DMS114 treated with DMSO at 0.1 percent for 48 hours (cell line): ENCODE measurements around the gene P2RX7.
"Not testable (repeated sequence)": the region's sequence is repeated elsewhere in the genome, so short reads cannot be mapped to it uniquely, and the experiment has no call there.

Experiments used
- DNase-seq: peaks from one replicate; lab custom pipeline; 2025; ENCODE audit not compliant: unreplicated experiment; lab: John Stamatoyannopoulos, UW

P2RX7 gene

DNA sequence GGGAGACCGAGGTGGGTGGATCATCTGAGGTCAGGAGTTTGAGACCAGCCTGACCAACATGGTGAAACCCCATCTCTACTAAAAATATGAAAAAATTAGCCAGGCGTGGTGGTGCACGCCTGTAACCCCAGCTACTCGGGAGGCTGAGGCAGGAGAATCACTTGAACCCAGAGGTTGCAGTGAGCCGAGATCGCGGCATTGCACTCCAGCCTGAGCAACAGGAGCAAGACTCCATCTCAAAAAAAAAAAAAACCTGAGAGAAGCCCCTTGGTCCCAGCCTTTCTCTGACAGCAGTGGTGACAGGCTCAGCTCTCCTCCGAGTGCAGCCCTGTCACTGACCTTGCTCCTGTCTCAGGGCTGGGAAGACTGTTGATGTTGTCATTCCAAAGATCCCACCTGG, 94.2 kb downstream of the P2RX7 start:
- DNase-seq: not testable (repeated sequence)

DNA sequence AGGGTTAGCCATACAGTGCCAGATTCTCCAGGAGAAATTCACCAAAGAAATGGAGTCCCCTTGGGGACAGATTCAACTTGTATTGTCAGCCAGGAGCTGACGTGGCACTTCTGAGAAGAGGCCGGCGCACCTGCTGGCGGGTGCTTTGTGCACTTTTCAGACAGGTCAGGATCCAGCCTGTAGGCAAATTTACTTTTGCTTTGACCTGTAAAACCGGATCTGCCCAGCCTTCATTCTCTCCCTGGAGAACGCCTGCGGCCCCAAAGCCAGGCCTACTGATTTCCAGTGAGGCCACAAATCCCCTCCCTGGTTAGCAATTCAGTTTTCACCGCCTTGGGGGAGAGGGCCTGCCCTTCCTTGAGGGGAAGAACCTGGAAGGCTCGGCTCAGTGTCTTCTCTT, 94.6 kb downstream of the P2RX7 start:
- no peak for DNase-seq

GRCh38 chr12:121228919-121229665, 96.4 kb downstream of the P2RX7 start:
- DNase-seq: no peak

DNA sequence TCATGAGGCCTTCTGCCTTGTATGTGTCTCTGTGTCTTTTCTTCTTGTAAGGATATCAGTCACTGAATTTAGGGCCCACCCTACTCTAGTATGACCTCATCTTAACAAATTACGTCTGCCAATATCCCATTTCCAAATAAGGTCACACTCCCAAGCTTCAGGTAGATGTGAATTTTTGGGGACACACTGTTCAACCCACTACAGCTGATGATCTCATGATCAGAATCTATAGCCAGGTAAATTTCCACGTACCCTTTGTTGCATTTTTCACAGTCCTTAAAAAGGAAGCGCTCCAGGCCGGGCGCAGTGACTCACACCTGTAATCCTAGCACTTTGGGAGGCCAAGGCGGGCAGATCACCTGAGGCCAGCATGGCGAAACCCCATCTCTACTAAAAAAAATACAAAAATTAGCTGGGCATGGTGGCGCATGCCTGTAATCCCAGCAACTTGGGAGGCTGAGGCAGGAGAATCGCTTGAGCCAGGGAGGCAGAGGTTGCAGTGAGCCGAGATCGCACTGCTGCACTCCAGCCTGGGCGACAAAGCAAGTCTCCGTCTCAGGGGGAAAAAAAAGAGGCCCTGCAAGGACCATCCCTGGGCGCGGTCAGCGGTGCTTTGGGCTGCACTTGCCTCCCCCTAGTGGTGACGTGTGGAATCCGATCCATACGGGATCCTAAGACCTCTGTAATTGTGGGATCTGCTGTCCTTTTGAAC, 97.3 kb downstream of the P2RX7 start:
- peak; percentile 26 for DNase-seq

DNA sequence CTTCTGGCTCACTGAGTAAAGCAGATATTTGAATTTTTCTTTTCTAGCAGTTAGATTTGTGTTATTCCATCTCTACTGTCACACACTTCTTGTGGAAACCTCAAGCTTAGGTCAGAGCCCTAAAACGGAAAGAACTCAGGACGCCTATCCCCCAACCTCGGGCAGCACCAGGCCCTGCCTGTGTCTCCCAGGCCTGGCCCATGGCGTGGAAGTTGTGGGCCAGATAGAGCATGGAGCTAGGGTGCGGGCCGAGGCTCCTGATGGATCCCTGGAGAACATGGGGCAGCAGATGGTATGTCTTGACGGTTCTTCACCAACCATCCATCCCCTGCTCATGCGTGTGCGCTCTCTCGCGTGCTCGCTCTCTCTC, 97.8 kb downstream of the P2RX7 start:
- DNase-seq: no peak

DNA sequence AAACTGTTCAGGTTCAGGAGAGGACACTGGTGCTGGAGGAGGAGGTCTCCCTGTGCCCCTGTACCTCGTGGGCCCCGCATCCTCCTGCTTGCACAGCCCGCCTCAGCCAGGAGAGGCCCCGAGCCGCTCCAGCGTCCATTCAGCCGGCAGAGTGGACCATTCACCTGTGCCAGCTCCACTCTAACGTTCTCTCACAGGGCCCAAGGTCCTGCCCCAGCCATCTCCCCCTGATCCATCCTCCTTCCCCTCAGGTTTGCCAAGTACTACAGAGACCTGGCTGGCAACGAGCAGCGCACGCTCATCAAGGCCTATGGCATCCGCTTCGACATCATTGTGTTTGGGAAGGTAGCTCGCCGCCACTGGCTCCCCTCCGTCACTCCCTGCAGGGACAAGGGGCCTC, 99.5 kb downstream of the P2RX7 start:
- no peak for DNase-seq

GRCh38 chr12:121232977-121233627, 100.4 kb downstream of the P2RX7 start:
- DNase-seq: no peak

GRCh38 chr12:121233628-121234020, 100.9 kb downstream of the P2RX7 start:
- no peak for DNase-seq

GRCh38 chr12:121236776-121237175, 104.1 kb downstream of the P2RX7 start:
- DNase-seq: no peak

- no peak for DNase-seq
Observed at GRCh38 chr12:121237415-121237814, 104.7 kb downstream of the P2RX7 start.
